ENCODE measurements around the gene MDM1.

Gene MDM1

GRCh38 chr12:68331869-68332727 is at the start of gene MDM1:
Gene MDM1 (minus strand): TSS chr12:68332362. CDS start chr12:68332245, 117 bp downstream.
- no peak for TF ChIP-seq CTCF (IDR thresholded peaks at IDR 0.05; ENCODE audit: insufficient read depth, missing control alignments)
- FAIRE-seq (no peak), DNase-seq (ENCODE audit: insufficient read length, low spot score) (peak; percentile 71)

- FAIRE-seq, result no peak
- no peak for DNase-seq (ENCODE audit: insufficient read length, low spot score)
Measured at GRCh38 chr12:68381476-68382219, 49.5 kb upstream of the MDM1 start.

GRCh38 chr12:68378872-68379606 is 46.9 kb upstream of the MDM1 start:
- TF ChIP-seq CTCF (IDR thresholded peaks at IDR 0.05; ENCODE audit: insufficient read depth, missing control alignments), result no peak
- no peak for FAIRE-seq
- no peak for DNase-seq (ENCODE audit: insufficient read length, low spot score)

More at GRCh38 chr12:68381476-68382219, 49.5 kb upstream of the MDM1 start:
- TF ChIP-seq CTCF (IDR thresholded peaks at IDR 0.05; ENCODE audit: insufficient read depth, missing control alignments), result no peak

- no peak for DNase-seq (ENCODE audit: insufficient read length, low spot score)
- TF ChIP-seq CTCF (IDR thresholded peaks at IDR 0.05; ENCODE audit: insufficient read depth, missing control alignments), result no peak
- FAIRE-seq, result no peak
Measured at GRCh38 chr12:68377881-68378280, 45.7 kb upstream of the MDM1 start.

GRCh38 chr12:68376901-68377300 is 44.7 kb upstream of the MDM1 start:
- FAIRE-seq, result no peak
- DNase-seq (ENCODE audit: insufficient read length, low spot score), result no peak
- TF ChIP-seq CTCF (IDR thresholded peaks at IDR 0.05; ENCODE audit: insufficient read depth, missing control alignments), result no peak

- no peak for FAIRE-seq
- DNase-seq (ENCODE audit: insufficient read length, low spot score), result no peak
- no peak for TF ChIP-seq CTCF (IDR thresholded peaks at IDR 0.05; ENCODE audit: insufficient read depth, missing control alignments)
Measured at GRCh38 chr12:68375756-68376695, 43.9 kb upstream of the MDM1 start.

All from D721Med (cell line).